ENCODE measurements around the gene RFC3.
"Not testable (repeated sequence)": the region's sequence is repeated elsewhere in the genome, so short reads cannot be mapped to it uniquely, and the experiment has no call there.

The RFC3 gene

DNA sequence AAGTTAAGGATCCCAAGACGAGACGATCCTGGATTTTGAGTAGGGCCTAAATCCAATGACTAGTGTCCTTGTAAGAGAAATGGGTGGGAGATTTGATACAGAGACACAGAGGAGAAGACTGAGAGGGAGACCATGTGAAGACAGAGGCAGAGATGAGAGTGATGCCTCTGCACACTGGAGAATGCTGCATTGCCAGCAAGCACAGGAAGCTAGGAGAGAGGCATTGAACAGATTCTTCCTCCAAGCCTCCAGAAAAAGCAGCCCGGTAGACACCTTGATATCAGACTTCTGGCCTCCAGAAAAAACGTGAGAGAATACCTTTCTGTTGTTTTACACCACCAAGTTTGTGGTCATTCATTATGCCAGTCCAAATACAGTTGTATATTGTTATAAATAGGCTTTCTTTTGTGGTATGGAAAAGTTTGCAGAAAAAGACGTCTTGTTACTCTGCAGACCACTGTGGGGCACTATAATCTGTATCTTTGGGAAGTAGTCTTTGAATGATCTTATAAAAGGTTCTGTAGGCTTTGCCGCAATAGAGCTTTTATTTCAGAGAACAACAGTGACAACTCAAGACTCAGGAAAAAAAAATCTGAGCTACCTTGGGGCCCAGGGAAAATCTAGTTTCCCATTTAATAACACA, 17.9 kb upstream of the RFC3 start:
- no peak overlapping the region for H3K4me3 Mint-ChIP-seq
- no peak overlapping the region for H3K27ac Mint-ChIP-seq
- TF ChIP-seq, protein P1, sequence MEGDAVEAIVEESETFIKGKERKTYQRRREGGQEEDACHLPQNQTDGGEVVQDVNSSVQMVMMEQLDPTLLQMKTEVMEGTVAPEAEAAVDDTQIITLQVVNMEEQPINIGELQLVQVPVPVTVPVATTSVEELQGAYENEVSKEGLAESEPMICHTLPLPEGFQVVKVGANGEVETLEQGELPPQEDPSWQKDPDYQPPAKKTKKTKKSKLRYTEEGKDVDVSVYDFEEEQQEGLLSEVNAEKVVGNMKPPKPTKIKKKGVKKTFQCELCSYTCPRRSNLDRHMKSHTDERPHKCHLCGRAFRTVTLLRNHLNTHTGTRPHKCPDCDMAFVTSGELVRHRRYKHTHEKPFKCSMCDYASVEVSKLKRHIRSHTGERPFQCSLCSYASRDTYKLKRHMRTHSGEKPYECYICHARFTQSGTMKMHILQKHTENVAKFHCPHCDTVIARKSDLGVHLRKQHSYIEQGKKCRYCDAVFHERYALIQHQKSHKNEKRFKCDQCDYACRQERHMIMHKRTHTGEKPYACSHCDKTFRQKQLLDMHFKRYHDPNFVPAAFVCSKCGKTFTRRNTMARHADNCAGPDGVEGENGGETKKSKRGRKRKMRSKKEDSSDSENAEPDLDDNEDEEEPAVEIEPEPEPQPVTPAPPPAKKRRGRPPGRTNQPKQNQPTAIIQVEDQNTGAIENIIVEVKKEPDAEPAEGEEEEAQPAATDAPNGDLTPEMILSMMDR (IDR thresholded peaks at IDR 0.05; ENCODE audit: unreplicated experiment in 3 of 3) = peak; percentile 24 to 67 (median 44)
- H3K36me3 Mint-ChIP-seq (ENCODE audit: low read depth) = no peaks in the 10 kb centered on the region
- peaks cover 7% of the 10 kb centered on the region for H3K4me1 Mint-ChIP-seq
- H3K9me3 Mint-ChIP-seq = no peaks in the 10 kb centered on the region
- H3K27me3 Mint-ChIP-seq (ENCODE audit: low read depth) = no peaks in the 10 kb centered on the region

DNA sequence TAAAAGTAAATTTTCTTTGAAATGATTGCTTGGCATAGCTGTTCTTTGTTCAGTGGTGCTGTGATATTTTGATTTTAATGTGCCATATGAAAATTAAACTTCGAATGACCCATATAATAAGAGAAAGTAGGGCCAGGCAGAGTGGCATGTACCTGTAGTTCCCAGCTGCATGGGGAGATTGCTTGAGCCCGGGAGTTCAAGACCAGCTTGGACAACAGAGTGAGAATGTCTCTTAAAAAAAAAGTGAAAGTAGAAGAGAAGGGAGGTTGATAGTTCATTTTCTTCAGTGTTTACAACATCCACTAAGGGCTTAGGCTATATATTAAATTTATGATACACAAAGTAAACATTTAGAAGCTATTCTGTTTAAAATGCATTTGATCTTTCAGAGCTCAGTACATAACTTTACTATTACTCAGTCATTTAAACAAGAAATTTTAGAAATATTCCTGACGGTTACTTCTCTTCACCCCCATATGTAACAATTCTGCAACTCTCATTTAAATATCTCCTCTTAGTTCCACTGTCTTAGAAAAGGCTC, 17.2 kb upstream of the RFC3 start:
- Mint-ChIP-seq H3K36me3 (ENCODE audit: low read depth) (no peaks in the 10 kb centered on the region), H3K4me1 (peaks cover 7% of the 10 kb centered on the region), H3K4me3 (no peak overlapping the region), H3K27me3 (ENCODE audit: low read depth) (no peaks in the 10 kb centered on the region), H3K27ac (no peak overlapping the region), H3K9me3 (no peaks in the 10 kb centered on the region)
- TF ChIP-seq, protein P1 (IDR thresholded peaks at IDR 0.05; ENCODE audit: unreplicated experiment in 3 of 3) = no peak

DNA sequence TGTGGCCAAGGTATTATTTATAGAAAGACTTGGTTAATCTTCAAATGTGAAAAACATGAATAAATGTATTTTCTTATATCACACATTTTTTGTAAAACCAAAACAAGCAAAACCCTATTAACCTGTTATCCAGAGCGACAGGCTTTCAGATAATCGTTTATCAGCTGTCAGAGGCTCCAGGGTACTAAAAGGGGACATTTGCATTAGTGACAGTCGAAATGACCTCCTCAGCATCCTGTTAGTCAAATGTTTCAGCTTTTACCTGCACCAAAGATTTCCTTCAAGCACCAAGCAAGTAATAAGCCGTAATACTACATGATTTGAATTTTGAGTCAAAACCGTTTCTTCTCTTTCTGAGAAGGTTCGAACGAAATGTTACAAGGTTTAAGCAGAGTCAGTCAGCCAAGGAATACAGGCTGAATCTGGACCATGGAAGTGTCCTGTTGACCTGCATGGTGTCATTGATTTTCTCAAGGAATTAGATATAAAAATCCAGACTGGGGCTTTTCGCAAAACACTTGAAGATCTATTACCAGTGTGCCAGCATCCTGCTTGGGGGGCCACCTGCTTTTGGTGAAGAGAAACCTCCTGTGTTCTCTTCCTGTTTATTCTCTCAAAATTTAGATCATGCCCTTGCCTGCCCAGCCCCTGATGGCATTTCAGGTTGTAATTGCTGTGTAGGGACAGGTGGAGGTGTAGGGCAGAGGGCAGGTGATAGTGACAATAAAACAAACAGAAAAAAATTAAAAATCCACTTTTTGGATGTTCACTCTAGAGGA, 11.3 kb upstream of the RFC3 start:
- peaks cover 5% of the 10 kb centered on the region for H3K27me3 Mint-ChIP-seq (ENCODE audit: low read depth)
- H3K36me3 Mint-ChIP-seq (ENCODE audit: low read depth) = no peaks in the 10 kb centered on the region
- H3K9me3 Mint-ChIP-seq = no peaks in the 10 kb centered on the region
- no peak overlapping the region for H3K4me3 Mint-ChIP-seq
- TF ChIP-seq, protein P1 (IDR thresholded peaks at IDR 0.05; ENCODE audit: unreplicated experiment in 3 of 3) = no peak
- no peaks in the 10 kb centered on the region for H3K4me1 Mint-ChIP-seq
- no peak overlapping the region for H3K27ac Mint-ChIP-seq

DNA sequence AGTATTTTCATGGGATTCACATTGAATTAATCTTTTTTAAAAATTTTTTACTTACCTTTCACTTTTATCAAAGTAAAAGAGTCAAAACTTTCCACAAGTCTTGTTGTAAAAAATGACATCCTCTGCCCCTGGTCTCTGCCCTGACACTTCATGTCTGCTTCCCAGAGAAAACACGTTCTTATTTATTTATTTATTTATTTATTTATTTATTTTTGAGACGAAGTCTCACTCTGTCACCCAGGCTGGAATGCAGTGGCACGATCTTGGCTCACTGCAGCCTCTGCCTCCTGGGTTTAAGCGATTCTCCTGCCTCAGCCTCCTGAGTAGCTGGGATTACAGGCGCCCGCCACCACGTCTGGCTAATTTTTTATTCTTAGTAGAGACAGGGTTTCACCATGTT, 5.1 kb upstream of the RFC3 start:
- not testable (repeated sequence) for H3K27ac Mint-ChIP-seq; H3K4me1 Mint-ChIP-seq; H3K36me3 Mint-ChIP-seq (ENCODE audit: low read depth); H3K9me3 Mint-ChIP-seq; H3K4me3 Mint-ChIP-seq
- peaks cover 10% of the 10 kb centered on the region for H3K27me3 Mint-ChIP-seq (ENCODE audit: low read depth)

DNA sequence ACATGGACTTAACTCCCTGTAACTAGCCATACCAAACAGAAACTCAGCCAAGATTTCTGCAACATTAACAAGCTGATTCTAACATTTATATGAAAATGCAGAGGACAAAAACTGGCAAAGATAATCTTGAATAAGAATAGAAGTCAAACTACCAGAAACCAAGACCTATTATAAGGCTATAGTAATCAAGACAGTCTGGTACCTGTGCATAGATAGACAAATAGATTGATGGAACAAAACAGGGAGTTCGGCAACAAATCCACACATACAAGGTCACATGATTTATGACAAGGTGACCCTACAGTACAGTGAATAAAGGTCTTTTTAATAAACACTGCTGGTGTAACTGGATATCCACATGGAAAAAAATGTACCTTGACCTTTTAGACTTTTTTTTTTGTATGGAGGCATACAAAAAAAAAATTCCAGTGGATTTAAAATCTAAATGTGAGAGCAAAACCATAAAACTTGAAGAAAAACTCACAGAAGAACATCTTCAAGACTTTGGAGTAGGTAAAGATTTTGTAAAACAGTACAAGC, 2.9 kb upstream of the RFC3 start:
- Mint-ChIP-seq H3K27me3 (ENCODE audit: low read depth) (peaks cover 8% of the 10 kb centered on the region), H3K9me3 (no peaks in the 10 kb centered on the region), H3K4me1 (peaks cover 23% of the 10 kb centered on the region), H3K4me3 (peak overlapping the region in 2 of 3 experiments; percentile 7 to 46), H3K36me3 (ENCODE audit: low read depth) (no peaks in the 10 kb centered on the region), H3K27ac (no peak overlapping the region)
- TF ChIP-seq, protein P1 (IDR thresholded peaks at IDR 0.05; ENCODE audit: unreplicated experiment in 3 of 3) = no peak

DNA sequence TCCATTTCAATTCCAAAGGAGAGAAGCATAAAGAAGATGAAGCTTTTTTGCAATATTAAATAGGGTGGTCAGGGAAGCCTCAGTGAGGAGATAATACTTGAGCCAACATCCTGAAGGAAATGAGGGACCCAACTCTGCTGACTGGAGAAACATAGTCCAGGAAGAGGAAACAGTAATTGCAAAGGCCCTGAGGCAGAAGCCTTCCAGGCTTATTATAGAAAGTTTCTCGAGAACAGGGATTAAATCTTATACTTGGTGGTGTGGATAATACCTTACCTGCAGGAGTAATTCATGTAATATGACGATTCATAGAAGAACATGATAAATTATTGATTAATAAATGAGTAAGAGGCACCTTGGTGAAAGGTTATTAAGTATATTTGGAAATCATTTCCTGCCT, 1.0 kb upstream of the RFC3 start:
- H3K36me3 Mint-ChIP-seq (ENCODE audit: low read depth) = peaks cover 9% of the 10 kb centered on the region
- TF ChIP-seq, protein P1 (IDR thresholded peaks at IDR 0.05; ENCODE audit: unreplicated experiment in 3 of 3) = no peak
- H3K9me3 Mint-ChIP-seq = no peaks in the 10 kb centered on the region
- H3K27me3 Mint-ChIP-seq (ENCODE audit: low read depth) = peaks cover 8% of the 10 kb centered on the region
- H3K4me1 Mint-ChIP-seq = peaks cover 23% of the 10 kb centered on the region
- peak overlapping the region; percentile 48 to 76 (median 64) for H3K4me3 Mint-ChIP-seq
- H3K27ac Mint-ChIP-seq = peak overlapping the region in 2 of 3 experiments; percentile 57 to 98
